K562 treated with DMSO at 1 percent for 48 hours (cell line): Measurements from ENCODE around the gene SGPL1. TPM values are rescaled to one million over a fixed set of nuclear protein-coding genes. Genes with fewer than 3 reads are reported as not detected.

Source experiments
- total RNA-seq: library from RNA; unstranded; fragments of 300-600 nt; gene quantifications from 2 replicates; pipeline ENCODE4 v1.2.3, GENCODE V29; 2022; ENCODE audit warnings: low replicate concordance; ENCODE audit errors: extremely low read depth

Gene SGPL1, protein sequence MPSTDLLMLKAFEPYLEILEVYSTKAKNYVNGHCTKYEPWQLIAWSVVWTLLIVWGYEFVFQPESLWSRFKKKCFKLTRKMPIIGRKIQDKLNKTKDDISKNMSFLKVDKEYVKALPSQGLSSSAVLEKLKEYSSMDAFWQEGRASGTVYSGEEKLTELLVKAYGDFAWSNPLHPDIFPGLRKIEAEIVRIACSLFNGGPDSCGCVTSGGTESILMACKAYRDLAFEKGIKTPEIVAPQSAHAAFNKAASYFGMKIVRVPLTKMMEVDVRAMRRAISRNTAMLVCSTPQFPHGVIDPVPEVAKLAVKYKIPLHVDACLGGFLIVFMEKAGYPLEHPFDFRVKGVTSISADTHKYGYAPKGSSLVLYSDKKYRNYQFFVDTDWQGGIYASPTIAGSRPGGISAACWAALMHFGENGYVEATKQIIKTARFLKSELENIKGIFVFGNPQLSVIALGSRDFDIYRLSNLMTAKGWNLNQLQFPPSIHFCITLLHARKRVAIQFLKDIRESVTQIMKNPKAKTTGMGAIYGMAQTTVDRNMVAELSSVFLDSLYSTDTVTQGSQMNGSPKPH
- total RNA-seq: not detected in 2 replicates

DNA sequence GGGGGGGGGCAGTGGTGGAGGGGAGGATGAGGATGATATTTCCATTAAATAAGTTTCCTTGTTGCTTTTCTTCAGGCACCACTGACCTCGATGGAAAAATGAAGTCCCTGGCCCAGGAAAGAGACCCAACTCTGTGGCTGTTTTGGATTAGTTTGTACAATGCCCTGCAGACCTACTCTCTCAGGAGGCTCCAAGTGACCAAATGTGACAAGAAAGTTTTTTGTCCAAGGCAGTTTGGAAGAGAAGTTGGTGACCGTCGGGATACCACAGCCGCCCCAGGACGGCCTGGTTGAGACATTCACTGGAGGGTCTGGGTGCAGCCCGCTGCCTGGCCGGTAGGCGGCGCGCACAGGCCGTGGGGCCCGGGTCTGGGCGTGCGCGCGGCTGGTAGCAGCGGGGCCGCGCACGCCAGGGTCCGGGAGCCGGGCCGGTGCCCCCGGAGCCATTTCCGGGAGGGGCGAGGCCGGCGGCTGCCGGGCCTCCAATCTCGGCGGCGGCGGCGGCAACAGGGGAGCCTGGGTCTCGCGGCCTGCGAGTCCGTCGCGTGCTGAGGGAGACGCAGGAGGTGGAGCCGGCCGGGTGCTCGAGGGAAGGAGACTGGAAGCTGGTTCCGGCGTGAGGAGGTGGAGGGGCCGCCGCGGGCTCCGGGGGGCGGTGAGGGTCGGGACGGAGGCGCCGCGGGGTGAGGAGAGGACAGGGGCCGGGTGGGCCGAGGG is at the start of gene SGPL1:
Gene SGPL1, plus strand, starts transcription at position 445 of the 716 bp plus-strand sequence. CDS start 906 bp downstream, outside the sequence.

DNA sequence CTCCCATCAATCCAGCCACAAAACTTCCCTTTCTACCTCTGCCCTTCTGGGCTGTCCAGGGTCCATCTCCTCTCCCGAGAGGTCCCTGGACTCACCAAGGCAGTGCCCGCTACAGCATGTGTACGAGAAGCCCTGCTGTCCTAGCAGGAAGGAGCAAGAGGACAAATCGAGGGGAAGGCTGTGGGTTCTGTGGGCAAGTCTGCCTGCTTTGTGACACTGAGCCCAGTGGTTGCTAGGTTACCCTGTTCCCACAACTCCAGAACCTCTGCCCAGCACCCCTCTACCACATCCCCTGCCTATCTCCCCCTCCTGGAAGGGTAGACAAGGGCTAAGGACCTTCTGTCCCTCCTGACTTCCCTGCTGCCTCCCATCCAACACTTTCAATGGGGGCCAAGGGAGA is 30.6 kb upstream of the SGPL1 start, which contains the start of gene TBATA:
Gene TBATA, minus strand, starts transcription at position 188 of the 400 bp plus-strand sequence. CDS start 1,998 bp downstream, outside the sequence.

GRCh38 chr10:70887804-70888800 is 72.4 kb downstream of the SGPL1 start, which contains the start of gene PCBD1:
Gene PCBD1 (minus strand): TSS chr10:70888565. CDS start chr10:70888533, 32 bp downstream.

Other genes starting within 250 kb of the SGPL1 start
- gene PRF1, start 213.2 kb upstream of the SGPL1 start, total RNA-seq: not detected in 2 replicates
- gene ADAMTS14, start 143.4 kb upstream of the SGPL1 start, total RNA-seq: 89.7 TPM in 1 of 2 replicates, not detected in the other
- gene TBATA, start 30.6 kb upstream of the SGPL1 start, total RNA-seq: not detected in 2 replicates
- gene PCBD1, start 72.6 kb downstream of the SGPL1 start, total RNA-seq: not detected in 2 replicates